PFSK-1 (cell line): ENCODE results near the gene PLA2G5.

ENCODE experiments used
- FOXP2 ChIP-seq: optimal IDR thresholded peaks from 2 replicates; pipeline ENCODE3; 2011; ENCODE audit warnings: borderline replicate concordance, control low read depth, inconsistent platforms; ENCODE audit not compliant: insufficient read depth; ENCODE audit errors: extremely low read length, extremely low read depth
- TAF1 ChIP-seq: IDR thresholded peaks from 2 replicates; pipeline ENCODE4 v1.6.1; 2012; ENCODE audit warnings: low read length, control low read depth, borderline replicate concordance; ENCODE audit not compliant: insufficient read depth

GRCh38 chr1:20107351-20107750, 37.4 kb downstream of the PLA2G5 start:
- TF ChIP-seq TAF1 (no peak), FOXP2 (no peak)
